ENCODE data around the gene KANK2.

DNA sequence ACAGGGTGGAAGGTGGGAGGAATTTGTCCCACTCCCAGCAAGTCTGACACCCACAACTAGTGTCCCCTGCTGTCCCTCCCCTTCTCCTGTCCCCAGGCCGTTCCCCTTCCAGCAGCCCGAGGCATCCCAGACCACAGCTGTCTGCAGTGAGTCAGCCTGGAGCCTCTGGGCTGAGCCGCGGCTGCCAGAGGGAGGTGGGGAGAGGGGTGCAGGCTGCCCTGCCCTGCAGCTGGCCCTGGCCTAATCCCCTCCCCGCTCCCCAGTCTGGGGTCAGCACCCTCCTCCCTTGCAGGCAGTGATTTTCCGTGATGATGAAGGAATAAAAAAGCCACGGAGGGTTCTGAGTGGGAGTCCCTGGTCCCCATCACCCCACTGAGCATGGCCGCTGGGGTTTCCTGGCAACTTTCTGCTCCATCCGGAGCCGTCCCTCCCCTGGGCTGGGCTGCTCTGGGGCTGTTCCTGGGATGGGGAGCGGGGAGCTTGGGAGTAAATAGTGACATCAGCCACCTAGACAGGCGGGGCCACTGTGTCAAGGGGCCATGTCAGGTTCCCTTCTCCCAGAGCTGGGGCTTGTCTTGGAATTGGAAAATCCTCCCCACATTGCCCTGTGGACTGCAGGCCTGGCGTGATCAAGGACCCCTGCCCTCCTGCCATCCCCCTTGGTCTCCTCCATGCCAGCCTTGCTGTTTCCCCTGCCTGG, 58.6 kb downstream of the KANK2 start:
- no peak for TF ChIP-seq CTCF (IDR thresholded peaks at IDR 0.05)
- TF ChIP-seq ZFX (IDR thresholded peaks at IDR 0.05; ENCODE audit: borderline replicate concordance), result no peak

Data from 22Rv1 (cell line).